ENCODE data around the gene MLKL. TPM values are rescaled to one million over a fixed set of nuclear protein-coding genes. Genes with fewer than 3 reads are reported as not detected.

The MLKL gene
- total RNA-seq, 1 donor from 2014 or later: 0.24 TPM

GRCh38 chr16:74718741-74719610 is 18.3 kb upstream of the MLKL start:
- no peak for DNase-seq (ENCODE audit: low spot score, unreplicated experiment)
- no peaks in the 10 kb centered on the region for H3K36me3 Mint-ChIP-seq (ENCODE audit: insufficient read depth)
- H3K27me3 Mint-ChIP-seq: no peaks in the 10 kb centered on the region
- H3K4me1 Mint-ChIP-seq (ENCODE audit: low read depth): no peaks in the 10 kb centered on the region
- no peak overlapping the region for H3K4me3 Mint-ChIP-seq (ENCODE audit: low read depth)
- no peaks in the 10 kb centered on the region for H3K9me3 Mint-ChIP-seq (ENCODE audit: low read depth)
- TF ChIP-seq CTCF (IDR thresholded peaks at IDR 0.05; ENCODE audit: unreplicated experiment): no peak
- no peak overlapping the region for H3K27ac Mint-ChIP-seq

DNA sequence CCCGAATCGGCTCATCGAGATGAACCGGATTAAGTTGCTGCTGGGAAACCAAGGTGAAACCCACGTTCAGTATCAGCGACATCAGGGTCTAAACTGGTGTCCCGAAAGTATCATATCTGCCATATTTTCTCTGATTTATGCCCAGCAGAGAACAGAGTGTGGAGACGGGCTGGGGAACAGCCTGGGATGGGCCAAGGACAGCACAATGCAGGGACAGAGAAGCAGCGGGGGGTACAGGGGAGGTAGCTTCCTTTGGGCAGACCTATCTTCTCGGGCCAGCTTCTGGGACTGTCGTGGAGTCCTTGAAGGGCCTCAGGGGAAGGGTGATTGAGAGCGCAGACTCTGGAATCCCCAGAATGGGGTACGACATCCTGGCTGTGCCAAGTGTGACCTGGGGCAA is 17.5 kb upstream of the MLKL start:
- H3K27ac Mint-ChIP-seq: no peak overlapping the region
- no peak overlapping the region for H3K4me3 Mint-ChIP-seq (ENCODE audit: low read depth)
- no peaks in the 10 kb centered on the region for H3K36me3 Mint-ChIP-seq (ENCODE audit: insufficient read depth)
- no peaks in the 10 kb centered on the region for H3K4me1 Mint-ChIP-seq (ENCODE audit: low read depth)
- no peaks in the 10 kb centered on the region for H3K9me3 Mint-ChIP-seq (ENCODE audit: low read depth)
- no peak for TF ChIP-seq CTCF (IDR thresholded peaks at IDR 0.05; ENCODE audit: unreplicated experiment)
- no peak for DNase-seq (ENCODE audit: low spot score, unreplicated experiment)
- H3K27me3 Mint-ChIP-seq: no peaks in the 10 kb centered on the region

GRCh38 chr16:74717367-74717766 is 16.7 kb upstream of the MLKL start:
- H3K27ac Mint-ChIP-seq: no peak overlapping the region
- H3K36me3 Mint-ChIP-seq (ENCODE audit: insufficient read depth): no peaks in the 10 kb centered on the region
- no peaks in the 10 kb centered on the region for H3K4me1 Mint-ChIP-seq (ENCODE audit: low read depth)
- H3K27me3 Mint-ChIP-seq: no peaks in the 10 kb centered on the region
- no peak for DNase-seq (ENCODE audit: low spot score, unreplicated experiment)
- no peaks in the 10 kb centered on the region for H3K9me3 Mint-ChIP-seq (ENCODE audit: low read depth)
- TF ChIP-seq CTCF (IDR thresholded peaks at IDR 0.05; ENCODE audit: unreplicated experiment): no peak
- H3K4me3 Mint-ChIP-seq (ENCODE audit: low read depth): no peak overlapping the region

GRCh38 chr16:74716355-74716754 is 15.7 kb upstream of the MLKL start:
- no peak for DNase-seq (ENCODE audit: low spot score, unreplicated experiment)

GRCh38 chr16:74713876-74714275 is 13.2 kb upstream of the MLKL start:
- DNase-seq (ENCODE audit: low spot score, unreplicated experiment): no peak
- Mint-ChIP-seq H3K4me1 (ENCODE audit: low read depth) (no peaks in the 10 kb centered on the region), H3K4me3 (ENCODE audit: low read depth) (no peak overlapping the region), H3K27me3 (no peaks in the 10 kb centered on the region), H3K27ac (no peak overlapping the region), H3K9me3 (ENCODE audit: low read depth) (no peaks in the 10 kb centered on the region), H3K36me3 (ENCODE audit: insufficient read depth) (no peaks in the 10 kb centered on the region)
- TF ChIP-seq CTCF (IDR thresholded peaks at IDR 0.05; ENCODE audit: unreplicated experiment): no peak

More at GRCh38 chr16:74716355-74716754, 15.7 kb upstream of the MLKL start:
- Mint-ChIP-seq H3K27ac (no peak overlapping the region), H3K36me3 (ENCODE audit: insufficient read depth) (no peaks in the 10 kb centered on the region), H3K4me3 (ENCODE audit: low read depth) (no peak overlapping the region), H3K27me3 (no peaks in the 10 kb centered on the region), H3K9me3 (ENCODE audit: low read depth) (no peaks in the 10 kb centered on the region), H3K4me1 (ENCODE audit: low read depth) (no peaks in the 10 kb centered on the region)
- TF ChIP-seq CTCF (IDR thresholded peaks at IDR 0.05; ENCODE audit: unreplicated experiment): no peak

Data from progenitor cell of endocrine pancreas (in vitro differentiated cells).